Left renal cortex interstitium (tissue), 4 donors: ENCODE data around the gene UFL1. TPM values are rescaled to one million over a fixed set of nuclear protein-coding genes. Genes with fewer than 3 reads are reported as not detected.

Experiments
- DNase-seq, 4 donors: peaks; one replicate each; pipeline ENCODE4 v3.0.0-alpha.2; 2013; ENCODE audit warnings: low read depth in 4 of 4, low spot score in 2 of 4, missing footprints in 1 of 4
- polyA plus RNA-seq, 4 donors: library from polyadenylated mRNA; unstranded; fragments of 120-200 nt; gene quantifications; one replicate each; pipeline ENCODE4 v1.2.1, GENCODE V29; 2013; ENCODE audit not compliant: insufficient read length in 4 of 4

Gene UFL1
- polyA plus RNA-seq, 4 donors = 35.8 to 45.2 (median 41.5) TPM

DNA sequence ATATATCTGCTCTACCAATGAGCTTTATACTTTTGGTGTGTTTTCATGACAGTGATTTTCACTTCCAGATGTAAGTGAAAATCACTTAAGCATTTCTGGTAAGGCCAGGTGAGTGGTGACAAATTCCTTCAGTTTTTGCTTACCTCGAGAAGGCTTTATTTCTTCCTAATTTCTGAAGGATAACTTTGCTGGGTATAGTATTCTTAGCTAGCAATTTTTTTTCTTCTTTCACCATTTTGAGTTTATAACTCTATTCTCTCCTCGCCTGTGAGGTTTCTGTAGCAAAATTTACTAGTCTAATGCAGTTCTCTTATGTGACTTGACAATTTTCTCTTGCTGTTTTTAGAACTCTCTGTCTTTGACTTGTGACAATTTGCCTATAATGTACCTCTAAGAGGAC lies 48.4 kb downstream of the UFL1 start:
- DNase-seq = no peak

- DNase-seq = no peak
Measured at GRCh38 chr6:96571551-96571950, 49.9 kb downstream of the UFL1 start.

DNA sequence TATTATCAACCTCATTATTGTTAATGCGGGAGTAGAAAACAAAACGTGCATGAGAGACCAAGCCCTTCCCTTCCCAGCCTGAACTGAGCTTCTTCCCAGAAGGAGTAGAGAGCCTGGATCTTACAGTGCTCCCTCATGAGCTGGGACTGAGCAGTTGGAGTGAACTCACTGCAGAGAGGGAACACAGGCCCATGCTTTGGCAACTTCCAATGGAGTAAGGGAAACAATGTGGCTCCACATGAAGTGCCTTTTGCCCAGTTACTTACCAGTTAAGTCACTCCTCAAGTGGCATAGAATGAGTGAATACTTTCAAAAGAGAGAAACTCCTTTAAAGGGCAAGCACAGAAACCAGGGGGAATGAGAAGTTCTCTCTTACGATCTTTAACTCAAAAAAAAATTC lies 53.8 kb downstream of the UFL1 start:
- no peak for DNase-seq

DNA sequence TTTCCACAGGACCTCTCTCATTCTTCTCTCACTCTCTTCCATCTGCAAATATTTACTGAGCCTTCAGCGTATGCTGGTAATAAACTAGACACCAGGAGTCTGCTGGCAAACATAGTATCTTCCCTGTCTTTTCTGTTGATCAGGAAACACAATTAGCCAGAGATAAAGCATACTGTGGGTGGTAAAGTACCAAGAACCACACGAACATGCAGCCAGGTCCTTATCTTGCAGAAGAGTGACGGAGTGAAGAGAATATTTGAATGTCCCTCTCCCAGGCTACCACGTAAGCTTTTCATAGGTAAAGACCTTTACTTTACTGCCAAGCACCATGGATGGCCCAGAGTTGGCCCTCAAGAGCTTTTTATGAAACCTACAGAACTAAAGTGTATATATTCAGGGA lies 54.6 kb downstream of the UFL1 start:
- DNase-seq = no peak

DNA sequence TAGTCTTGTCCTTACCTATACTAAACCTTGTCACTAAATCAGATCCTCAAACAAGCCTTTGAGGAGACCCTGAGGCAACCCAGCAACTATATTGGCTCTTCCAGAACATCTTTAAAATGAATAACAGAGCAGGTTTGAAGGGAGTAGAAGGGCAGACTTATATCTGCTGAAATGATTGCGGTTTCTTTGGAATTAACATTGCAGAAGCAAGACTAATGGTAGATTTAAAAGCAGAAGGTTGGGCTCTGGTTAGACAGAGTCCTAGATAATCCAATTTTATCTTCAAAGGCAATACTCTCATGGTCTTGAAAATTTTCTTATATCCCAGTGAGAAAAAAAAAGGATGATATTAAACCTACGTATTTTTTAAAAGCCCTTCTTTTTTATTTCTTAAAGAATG lies 60.4 kb downstream of the UFL1 start:
- no peak for DNase-seq

DNA sequence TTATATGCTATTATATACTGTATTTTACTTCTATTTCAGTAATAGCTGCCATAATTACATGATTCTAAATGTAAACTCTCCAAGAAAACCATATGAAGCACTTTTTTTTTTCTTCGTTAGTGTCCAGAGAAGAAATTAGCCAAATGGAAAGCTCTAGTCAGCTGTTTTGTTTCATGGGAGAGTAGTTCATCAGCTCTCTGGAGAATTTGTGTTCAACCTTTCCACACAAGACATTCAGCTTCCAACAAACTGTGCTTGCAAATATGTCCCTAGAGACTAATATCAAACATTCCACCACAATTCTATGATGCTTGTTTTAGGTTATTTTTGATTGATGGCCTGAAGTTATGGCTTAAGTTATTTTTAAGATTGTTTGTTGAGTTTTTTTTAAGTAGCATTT lies 60.8 kb downstream of the UFL1 start:
- no peak for DNase-seq

- DNase-seq = no peak
Measured at GRCh38 chr6:96604420-96604819, 82.8 kb downstream of the UFL1 start.

Other genes starting within 250 kb of the UFL1 start
- under 1 TPM; 0.14 to 0.58 (median 0.39) TPM for gene FHL5, start 41.3 kb downstream of the UFL1 start, polyA plus RNA-seq